Progenitor cell of endocrine pancreas (in vitro differentiated cells): ENCODE data around the gene FZD8. TPM values are rescaled to one million over a fixed set of nuclear protein-coding genes. Genes with fewer than 3 reads are reported as not detected.

Experiments
- DNase-seq: peaks from one replicate; pipeline ENCODE4 v3.0.0; 2021; ENCODE audit warnings: low spot score; ENCODE audit not compliant: unreplicated experiment
- H3K27ac Mint-ChIP-seq: 2 replicates; pipeline ENCODE4 v1.8.0; 2021; ENCODE audit warnings: mild to moderate bottlenecking, moderate library complexity, mixed read lengths
- H3K27me3 Mint-ChIP-seq: 2 replicates; pipeline ENCODE4 v1.8.0; 2021; ENCODE audit warnings: mixed read lengths
- H3K36me3 Mint-ChIP-seq: 2 replicates; pipeline ENCODE4 v1.8.0; 2022; ENCODE audit warnings: mixed read lengths; ENCODE audit not compliant: insufficient read depth
- H3K4me1 Mint-ChIP-seq: 2 replicates; pipeline ENCODE4 v1.8.0; 2021; ENCODE audit warnings: low read depth, mixed read lengths
- H3K4me3 Mint-ChIP-seq: 2 replicates; pipeline ENCODE4 v1.8.0; 2021; ENCODE audit warnings: low read depth, mild to moderate bottlenecking, moderate library complexity, mixed read lengths
- H3K9me3 Mint-ChIP-seq: 2 replicates; pipeline ENCODE4 v1.8.0; 2021; ENCODE audit warnings: low read depth, mixed read lengths
- total RNA-seq: library from RNA; stranded (reverse); gene quantifications from 2 replicates; pipeline ENCODE4 v1.2.1, GENCODE V29; 2021
- TF ChIP-seq, protein P1 (sequence below): fragments of 200-600 bp; sonication (generic); IDR thresholded peaks from one replicate; pipeline ENCODE4 v1.5.0; 2021; ENCODE audit warnings: antibody characterized with exemption, mild to moderate bottlenecking; ENCODE audit not compliant: unreplicated experiment

Gene FZD8
- total RNA-seq, 1 donor from 2014 or later: 27.4 TPM

DNA sequence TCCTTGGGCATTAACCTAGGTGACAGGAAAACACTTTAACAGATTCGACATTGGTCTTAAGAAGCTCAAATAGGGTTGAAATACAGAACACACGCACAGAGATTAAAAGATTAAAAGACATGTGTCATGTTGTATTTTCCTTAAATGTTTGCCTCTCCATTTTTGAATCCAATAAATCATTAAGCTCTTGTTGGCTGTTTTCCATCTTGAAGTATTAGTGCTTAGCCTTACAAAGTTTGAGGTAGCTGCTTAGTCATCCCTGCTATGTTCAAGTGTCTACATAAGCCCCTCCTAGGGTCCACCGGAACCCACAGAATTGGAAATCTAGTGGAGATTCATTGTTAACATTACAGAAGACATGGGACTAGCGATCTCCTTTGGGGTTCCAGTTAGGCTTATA lies 49.7 kb downstream of the FZD8 start:
- Mint-ChIP-seq H3K4me3 (no peak overlapping the region), H3K4me1 (no peaks in the 10 kb centered on the region), H3K9me3 (peaks cover 9% of the 10 kb centered on the region), H3K27me3 (peaks cover 4% of the 10 kb centered on the region), H3K27ac (no peak overlapping the region), H3K36me3 (no peaks in the 10 kb centered on the region)
- DNase-seq: no peak
- TF ChIP-seq, protein P1, sequence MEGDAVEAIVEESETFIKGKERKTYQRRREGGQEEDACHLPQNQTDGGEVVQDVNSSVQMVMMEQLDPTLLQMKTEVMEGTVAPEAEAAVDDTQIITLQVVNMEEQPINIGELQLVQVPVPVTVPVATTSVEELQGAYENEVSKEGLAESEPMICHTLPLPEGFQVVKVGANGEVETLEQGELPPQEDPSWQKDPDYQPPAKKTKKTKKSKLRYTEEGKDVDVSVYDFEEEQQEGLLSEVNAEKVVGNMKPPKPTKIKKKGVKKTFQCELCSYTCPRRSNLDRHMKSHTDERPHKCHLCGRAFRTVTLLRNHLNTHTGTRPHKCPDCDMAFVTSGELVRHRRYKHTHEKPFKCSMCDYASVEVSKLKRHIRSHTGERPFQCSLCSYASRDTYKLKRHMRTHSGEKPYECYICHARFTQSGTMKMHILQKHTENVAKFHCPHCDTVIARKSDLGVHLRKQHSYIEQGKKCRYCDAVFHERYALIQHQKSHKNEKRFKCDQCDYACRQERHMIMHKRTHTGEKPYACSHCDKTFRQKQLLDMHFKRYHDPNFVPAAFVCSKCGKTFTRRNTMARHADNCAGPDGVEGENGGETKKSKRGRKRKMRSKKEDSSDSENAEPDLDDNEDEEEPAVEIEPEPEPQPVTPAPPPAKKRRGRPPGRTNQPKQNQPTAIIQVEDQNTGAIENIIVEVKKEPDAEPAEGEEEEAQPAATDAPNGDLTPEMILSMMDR: no peak

DNA sequence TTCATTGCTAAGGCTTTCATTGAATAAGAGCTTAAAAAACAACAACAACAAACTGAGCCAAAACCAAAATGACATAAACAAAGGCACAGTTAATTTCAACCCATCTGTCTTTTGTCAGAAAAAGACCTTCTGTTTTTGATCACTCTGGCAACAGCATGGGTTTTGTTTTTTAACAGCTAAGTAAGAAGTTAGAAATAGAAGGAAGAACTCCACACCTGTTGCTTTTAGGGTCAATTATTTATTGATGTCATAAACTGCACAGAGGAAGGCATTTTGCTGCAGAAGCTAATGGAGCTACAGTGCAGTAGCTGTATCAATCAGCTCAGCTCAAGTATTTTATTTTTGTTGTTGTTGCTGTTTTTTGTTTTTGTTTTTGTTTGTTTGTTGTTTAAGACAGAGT lies 53.3 kb downstream of the FZD8 start:
- H3K9me3 Mint-ChIP-seq: peaks cover 9% of the 10 kb centered on the region
- no peak for DNase-seq
- H3K4me1 Mint-ChIP-seq: no peaks in the 10 kb centered on the region
- TF ChIP-seq, protein P1: no peak
- peaks cover 1% of the 10 kb centered on the region for H3K27me3 Mint-ChIP-seq
- H3K36me3 Mint-ChIP-seq: no peaks in the 10 kb centered on the region
- no peak overlapping the region for H3K4me3 Mint-ChIP-seq
- H3K27ac Mint-ChIP-seq: no peak overlapping the region

Other genes with a start within 250 kb of the FZD8 start
- 0.24 TPM in 1 of 2 replicates, not detected in the other for gene GJD4, start 37.0 kb downstream of the FZD8 start, total RNA-seq